Muscle of leg (tissue), 11 donors: ENCODE measurements around the gene GK. TPM values are rescaled to one million over a fixed set of nuclear protein-coding genes. Genes with fewer than 3 reads are reported as not detected.
"Not testable (repeated sequence)": the region's sequence is repeated elsewhere in the genome, so short reads cannot be mapped to it uniquely, and the experiment has no call there.

Experiments
- DNase-seq: peaks from one replicate; pipeline ENCODE4 v3.0.0; 2013
- H3K27ac ChIP-seq: one replicate; pipeline ENCODE4 v1.5.1; 2013; ENCODE audit warnings: mild to moderate bottlenecking, low read length, control low read depth
- H3K27me3 ChIP-seq: one replicate; pipeline ENCODE4 v1.6.1; 2013; ENCODE audit warnings: low read length; ENCODE audit not compliant: control insufficient read depth, insufficient read depth
- H3K36me3 ChIP-seq: one replicate; pipeline ENCODE4 v1.6.1; 2013; ENCODE audit warnings: low read length; ENCODE audit not compliant: control insufficient read depth, insufficient read depth
- H3K4me1 ChIP-seq: one replicate; pipeline ENCODE4 v1.6.1; 2013; ENCODE audit warnings: low read length; ENCODE audit not compliant: control insufficient read depth, insufficient read depth
- H3K4me3 ChIP-seq: one replicate; pipeline ENCODE4 v1.5.1; 2013; ENCODE audit warnings: low read length, control low read depth
- H3K9me3 ChIP-seq: replicated peaks from 2 replicates; pipeline ENCODE4 v1.6.1; 2013; ENCODE audit warnings: low read depth, low read length; ENCODE audit not compliant: control insufficient read depth
- WGBS: methylation state at CpG from one replicate; pipeline ENCODE4 v1.1.5; 2013; ENCODE audit warnings: missing lambda C conversion rate; ENCODE audit not compliant: insufficient coverage; 5-methylcytosine and 5-hydroxymethylcytosine counted together
- polyA plus RNA-seq, 8 donors: library from polyadenylated mRNA; unstranded; fragments of 120-200 nt; gene quantifications; one replicate each; pipeline versions ENCODE4 v1.2.1 to v1.2.3, GENCODE V29; 2013; ENCODE audit warnings: inconsistent platforms in 1 of 8, low replicate concordance in 1 of 8; ENCODE audit not compliant: insufficient read length in 8 of 8, insufficient read depth in 1 of 8
- total RNA-seq: library from RNA; stranded (reverse); fragments of 120-200 nt; gene quantifications from one replicate; pipeline ENCODE4 v1.2.4, GENCODE V29; 2013

The GK gene
- total and polyA plus RNA-seq, 9 donors: 3.3 to 9.7 (median 4.2) TPM

GRCh38 chrX:30741545-30741944 is 88.3 kb downstream of the GK start:
- WGBS: 36% methylated on average over 2 of the region's 3 CpGs

DNA sequence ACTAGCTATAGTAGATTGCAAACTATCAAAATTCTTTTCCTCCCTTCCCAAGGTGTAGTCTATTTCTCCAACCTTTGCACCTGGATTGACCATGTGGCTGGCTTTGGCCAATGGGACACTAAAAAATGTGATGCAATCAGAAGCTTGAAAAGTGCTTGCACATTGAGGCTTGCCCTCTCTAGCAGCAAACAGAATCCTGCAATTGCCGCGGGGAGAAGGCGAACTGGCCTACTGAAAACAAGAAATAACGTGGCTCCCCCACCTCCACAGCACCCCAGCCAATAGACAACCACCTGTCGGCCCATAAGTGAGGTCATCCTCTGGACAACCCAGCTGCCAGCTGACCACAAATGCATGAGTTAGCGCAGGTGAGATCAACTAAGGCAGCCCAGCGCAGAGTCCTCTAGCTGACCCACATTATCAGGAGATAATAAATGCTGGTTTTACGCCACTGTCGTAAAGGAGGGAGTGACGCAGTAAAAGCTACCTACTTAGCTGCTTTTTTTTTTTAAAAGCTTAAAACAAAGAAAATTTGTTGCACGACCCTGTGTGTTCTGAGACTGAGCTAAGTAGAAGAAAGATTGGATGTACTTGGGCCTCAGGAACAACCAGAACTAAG is 95.2 kb downstream of the GK start:
- no peak for DNase-seq
- H3K4me1 ChIP-seq: no peaks in the 10 kb centered on the region
- H3K27ac ChIP-seq: no peak overlapping the region
- H3K36me3 ChIP-seq: no peaks in the 10 kb centered on the region
- WGBS: 75% methylated on average over 9 of the region's 11 CpGs
- H3K27me3 ChIP-seq: peaks cover 2% of the 10 kb centered on the region
- H3K4me3 ChIP-seq: no peak overlapping the region
- H3K9me3 ChIP-seq: no peaks in the 10 kb centered on the region

More at GRCh38 chrX:30741545-30741944, 88.3 kb downstream of the GK start:
- DNase-seq: no peak
- H3K9me3 ChIP-seq: no peaks in the 10 kb centered on the region
- H3K27ac ChIP-seq: no peak overlapping the region
- no peaks in the 10 kb centered on the region for H3K36me3 ChIP-seq
- H3K4me1 ChIP-seq: no peaks in the 10 kb centered on the region
- H3K4me3 ChIP-seq: no peak overlapping the region
- peaks cover 3% of the 10 kb centered on the region for H3K27me3 ChIP-seq

DNA sequence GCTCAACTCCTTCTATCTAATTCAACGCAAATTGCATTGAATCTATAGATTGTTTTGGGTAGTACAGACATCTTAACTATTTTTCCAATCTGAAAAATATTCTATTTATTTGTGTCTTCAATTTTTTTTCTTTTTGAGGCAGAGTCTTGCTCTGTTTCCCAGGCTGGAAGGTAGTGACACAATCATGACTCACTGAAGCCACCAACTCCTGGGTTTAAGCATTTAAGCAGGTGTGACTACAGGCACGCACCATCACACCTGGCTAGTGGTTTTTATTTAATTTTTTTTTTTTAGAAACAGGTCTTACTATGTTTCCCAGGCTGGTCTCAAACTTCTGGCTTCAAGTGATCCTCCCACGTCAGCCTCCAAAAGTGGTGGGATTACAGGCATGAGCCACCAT is 98.3 kb downstream of the GK start:
- DNase-seq: no peak
- Histone ChIP-seq H3K4me3 (no peak overlapping the region), H3K27me3 (peaks cover 2% of the 10 kb centered on the region), H3K27ac (no peak overlapping the region), H3K4me1 (no peaks in the 10 kb centered on the region), H3K36me3 (no peaks in the 10 kb centered on the region), H3K9me3 (no peaks in the 10 kb centered on the region)
- 33% methylated on average over 1 of the region's 3 CpGs for WGBS

DNA sequence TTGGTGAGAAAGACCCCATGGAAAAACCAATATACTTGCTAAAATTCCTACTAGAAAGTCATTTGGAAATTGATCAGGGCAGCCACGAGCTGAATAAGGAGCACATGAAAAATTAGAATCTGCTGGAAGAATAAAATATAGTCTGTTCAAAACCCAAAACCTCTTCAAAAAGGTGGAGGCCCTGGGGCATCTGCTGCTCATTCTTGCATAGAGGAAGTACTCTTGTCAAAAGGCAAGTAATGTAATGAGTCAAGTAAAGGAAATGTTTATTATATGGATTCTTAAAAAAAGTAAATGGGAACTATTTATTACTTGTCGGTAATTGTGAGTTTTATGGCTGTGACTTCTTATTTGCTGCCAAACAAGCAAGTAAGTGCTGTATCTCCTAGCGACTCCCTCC is 109.5 kb downstream of the GK start:
- no CpG with 5 or more reads among the region's 3 CpGs for WGBS
- Histone ChIP-seq H3K9me3 (no peaks in the 10 kb centered on the region), H3K36me3 (no peaks in the 10 kb centered on the region), H3K27me3 (no peaks in the 10 kb centered on the region), H3K27ac (no peak overlapping the region), H3K4me3 (no peak overlapping the region), H3K4me1 (no peaks in the 10 kb centered on the region)
- no peak for DNase-seq

GRCh38 chrX:30773764-30774163 is 120.5 kb downstream of the GK start:
- 96% methylated on average over 4 of the region's 7 CpGs for WGBS
- not testable (repeated sequence) for H3K4me3 ChIP-seq, H3K27ac ChIP-seq, H3K4me1 ChIP-seq, H3K36me3 ChIP-seq, DNase-seq, H3K9me3 ChIP-seq, H3K27me3 ChIP-seq

GRCh38 chrX:30777575-30777974 is 124.4 kb downstream of the GK start:
- H3K36me3 ChIP-seq: no peaks in the 10 kb centered on the region
- DNase-seq: no peak
- no peaks in the 10 kb centered on the region for H3K4me1 ChIP-seq
- no peaks in the 10 kb centered on the region for H3K27me3 ChIP-seq
- no peaks in the 10 kb centered on the region for H3K9me3 ChIP-seq
- no peak overlapping the region for H3K27ac ChIP-seq
- no peak overlapping the region for H3K4me3 ChIP-seq

DNA sequence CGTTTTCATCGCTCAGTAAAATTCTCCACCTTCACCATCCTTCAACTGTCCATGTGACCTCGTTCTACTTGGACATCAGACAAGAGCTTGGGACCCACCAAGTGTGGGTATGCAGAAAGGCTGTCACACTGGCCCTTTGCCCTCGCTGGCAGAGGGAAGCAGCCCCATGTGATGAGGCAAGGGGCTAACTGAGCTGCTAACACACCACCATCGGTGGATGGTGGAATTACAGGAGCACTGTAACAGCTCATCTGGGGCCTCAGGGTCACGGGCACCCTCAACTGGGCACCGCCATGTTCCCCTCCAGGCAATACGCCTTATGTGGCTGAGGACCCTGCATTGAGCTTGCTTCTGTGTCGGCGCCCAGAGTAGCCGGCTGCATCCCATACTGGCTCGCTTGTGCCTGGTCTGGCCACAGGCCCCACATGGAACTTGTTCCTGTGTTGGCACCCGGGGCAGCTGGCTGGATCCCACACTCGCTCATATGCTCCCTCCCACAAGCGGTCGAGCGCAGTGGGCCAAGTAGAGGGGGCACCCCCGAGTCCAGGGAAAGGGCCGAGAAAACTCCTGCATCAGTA is 126.3 kb downstream of the GK start:
- Histone ChIP-seq H3K4me3 (no peak overlapping the region), H3K9me3 (no peaks in the 10 kb centered on the region), H3K4me1 (no peaks in the 10 kb centered on the region), H3K36me3 (no peaks in the 10 kb centered on the region), H3K27ac (no peak overlapping the region), H3K27me3 (no peaks in the 10 kb centered on the region)
- WGBS: 89% methylated on average over 16 of the region's 19 CpGs
- DNase-seq: no peak

Other genes with a start within 250 kb of the GK start
- 0.75 TPM for gene TASL, start 75.7 kb upstream of the GK start, total RNA-seq
- 1 to 10 TPM in 1 of 8 donors, under 1 TPM in 7; 0.53 to 1.0 (median 0.63) TPM for gene TASL, start 75.7 kb upstream of the GK start, polyA plus RNA-seq
- 8.1 TPM for gene TAB3, start 235.8 kb downstream of the GK start, total RNA-seq
- gene TAB3, start 235.8 kb downstream of the GK start, polyA plus RNA-seq: 10 to 100 TPM in 7 of 8 donors, 1 to 10 TPM in 1; 8.8 to 14.9 (median 11.0) TPM